GM19239 (cell line): ENCODE measurements around the gene KRTAP5-3.
"Not testable (repeated sequence)": the region's sequence is repeated elsewhere in the genome, so short reads cannot be mapped to it uniquely, and the experiment has no call there.

Experiments used
- DNase-seq: peaks from one replicate; pipeline ENCODE4 v3.0.0; 2011; ENCODE audit warnings: low spot score; ENCODE audit not compliant: insufficient read length
- FAIRE-seq: peaks from 2 replicates; lab custom pipeline; 2011; peaks lifted over from hg19 to GRCh38; lab: Jason Lieb, UNC

The KRTAP5-3 gene

GRCh38 chr11:1624621-1625020 lies 16.4 kb upstream of the KRTAP5-3 start:
- FAIRE-seq: no peak

GRCh38 chr11:1623716-1624115 lies 15.5 kb upstream of the KRTAP5-3 start:
- FAIRE-seq: no peak
- DNase-seq: no peak

More at GRCh38 chr11:1624621-1625020, 16.4 kb upstream of the KRTAP5-3 start:
- no peak for DNase-seq

GRCh38 chr11:1622086-1622485 lies 13.8 kb upstream of the KRTAP5-3 start, which contains the start of gene KRTAP5-4:
KRTAP5-4 (minus strand) TSS chr11:1622138; CDS start chr11:1622093, 45 bp downstream.
- FAIRE-seq (no peak), DNase-seq (no peak)

GRCh38 chr11:1619449-1619848 lies 11.2 kb upstream of the KRTAP5-3 start:
- no peak for FAIRE-seq
- DNase-seq: no peak

DNA sequence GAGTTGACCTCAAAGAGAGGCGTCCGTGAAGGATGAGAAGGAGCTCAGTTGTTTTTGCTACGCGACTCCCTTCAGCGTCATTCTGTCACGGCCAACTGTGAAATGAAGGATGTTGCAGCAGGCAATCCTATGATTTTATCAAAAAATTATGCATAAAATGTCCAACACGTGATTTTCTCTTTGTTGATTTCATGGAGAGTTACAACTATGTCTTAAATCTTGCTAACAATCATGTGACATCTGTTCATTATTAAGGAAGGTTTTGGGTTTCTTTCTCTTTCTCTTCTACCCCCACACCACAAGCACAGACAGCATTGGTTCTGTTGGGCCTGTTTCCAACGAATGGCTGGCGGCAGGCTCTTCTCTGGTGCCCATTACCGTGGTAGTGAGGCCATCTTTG lies 10.0 kb upstream of the KRTAP5-3 start:
- DNase-seq: no peak
- FAIRE-seq: no peak

- DNase-seq, FAIRE-seq: not testable (repeated sequence)
Measured at GRCh38 chr11:1607901-1608300, 362 bp downstream of the KRTAP5-3 start.

- not testable (repeated sequence) for FAIRE-seq, DNase-seq
Measured at GRCh38 chr11:1607156-1607845, 962 bp downstream of the KRTAP5-3 start.

DNA sequence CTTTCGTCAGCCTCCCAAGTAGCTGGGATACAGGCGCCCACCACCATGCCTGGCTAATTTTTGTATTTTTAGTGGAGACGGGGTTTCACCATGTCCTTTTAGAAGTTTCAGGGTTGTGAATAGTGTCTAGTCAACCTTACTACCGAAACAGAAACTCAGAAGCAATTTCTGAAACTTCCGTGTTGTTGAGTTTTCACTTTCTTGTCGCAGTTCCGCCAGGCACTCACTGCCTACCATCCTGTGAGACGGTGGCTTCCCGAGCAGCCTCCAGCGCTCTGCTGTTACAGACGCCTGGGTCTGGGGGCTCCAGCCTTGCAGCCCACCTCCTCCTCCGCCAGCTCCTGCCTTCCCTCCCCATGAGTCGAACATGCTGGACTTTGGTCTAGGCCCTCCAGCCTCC lies 2.3 kb downstream of the KRTAP5-3 start:
- peak; percentile 95 for FAIRE-seq
- DNase-seq: peak; percentile 86

- no peak for FAIRE-seq
- no peak for DNase-seq
Measured at GRCh38 chr11:1604711-1605110, 3.6 kb downstream of the KRTAP5-3 start.

DNA sequence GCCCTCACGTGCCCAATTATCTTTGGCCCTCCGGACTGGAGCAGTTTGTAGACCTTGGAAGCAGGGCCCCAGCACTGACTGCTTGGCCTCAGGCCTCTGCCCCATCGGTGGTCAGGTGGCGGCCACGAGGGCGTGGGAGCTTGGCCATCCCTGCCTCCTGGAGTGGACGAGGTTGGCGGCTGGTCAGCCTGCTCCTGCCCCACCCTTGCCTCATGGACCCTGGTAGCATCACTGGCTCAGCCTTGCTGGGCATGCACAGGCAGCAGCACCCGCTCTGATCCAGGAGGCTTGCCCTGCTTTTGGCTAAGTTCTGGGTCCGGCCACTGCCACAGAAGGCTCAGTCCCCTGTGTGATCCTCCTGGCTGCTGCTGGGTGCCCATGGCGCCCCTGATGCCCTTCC lies 4.1 kb downstream of the KRTAP5-3 start:
- FAIRE-seq (no peak), DNase-seq (no peak)

DNA sequence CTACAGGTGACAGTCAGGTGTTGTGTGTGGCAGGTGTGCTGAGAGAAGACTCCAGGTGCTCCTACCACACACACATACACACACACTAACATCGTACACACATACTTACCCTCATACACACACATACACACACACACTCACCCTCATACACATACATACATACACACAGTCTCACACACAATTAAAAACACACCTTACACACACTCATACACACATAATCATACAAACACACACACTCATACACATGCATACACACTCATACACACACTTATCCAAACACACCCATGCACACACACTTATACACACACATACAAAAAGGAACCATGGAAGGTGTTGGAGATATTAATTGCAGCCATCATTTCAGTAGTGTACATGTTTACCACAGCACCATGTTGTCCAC lies 4.6 kb downstream of the KRTAP5-3 start:
- FAIRE-seq: no peak

DNA sequence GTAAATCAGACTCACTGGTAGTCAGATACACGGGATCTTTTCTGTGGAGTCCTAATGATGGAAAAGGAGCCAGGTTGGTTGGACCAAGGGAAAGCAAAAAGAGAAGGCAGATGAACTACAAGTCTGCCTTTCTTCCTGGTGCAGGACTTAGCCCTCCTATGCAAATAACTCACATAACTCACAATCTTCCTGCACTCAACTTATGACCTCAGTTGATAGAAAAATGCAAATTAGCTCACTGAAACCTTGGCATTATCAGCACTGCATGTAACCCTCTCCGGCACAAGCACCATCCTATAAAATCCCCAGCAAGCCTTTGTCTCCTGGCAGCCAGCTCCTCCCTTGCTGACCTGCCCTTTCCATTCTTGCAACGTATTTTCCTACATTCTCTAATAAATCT lies 6.6 kb downstream of the KRTAP5-3 start:
- not testable (repeated sequence) for FAIRE-seq

More for the DNA sequence above, 4.6 kb downstream of the KRTAP5-3 start:
- no peak for DNase-seq

GRCh38 chr11:1600626-1601025 lies 7.6 kb downstream of the KRTAP5-3 start:
- FAIRE-seq (no peak), DNase-seq (no peak)

More for the DNA sequence above, 6.6 kb downstream of the KRTAP5-3 start:
- DNase-seq: not testable (repeated sequence)

DNA sequence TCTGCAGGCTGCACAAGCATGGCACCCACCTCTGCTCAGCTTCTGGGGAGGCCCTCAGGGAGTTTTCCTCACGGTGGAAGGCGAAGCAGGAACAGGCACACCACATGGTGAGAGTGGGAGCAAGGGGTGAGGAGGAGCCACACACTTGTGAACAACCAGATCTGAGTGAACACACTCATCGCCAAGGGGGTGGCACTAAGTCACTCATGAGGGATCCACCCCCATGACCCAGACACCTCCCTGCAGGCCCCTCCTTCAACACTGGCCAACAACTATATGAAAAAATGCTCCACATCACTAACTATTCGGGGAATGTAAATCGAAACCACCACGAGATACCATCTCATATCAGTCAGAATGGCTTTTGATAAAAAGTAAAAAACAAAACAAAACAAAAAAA lies 9.4 kb downstream of the KRTAP5-3 start:
- no peak for FAIRE-seq
- no peak for DNase-seq

GRCh38 chr11:1598406-1598805 lies 9.9 kb downstream of the KRTAP5-3 start:
- not testable (repeated sequence) for FAIRE-seq, DNase-seq

DNA sequence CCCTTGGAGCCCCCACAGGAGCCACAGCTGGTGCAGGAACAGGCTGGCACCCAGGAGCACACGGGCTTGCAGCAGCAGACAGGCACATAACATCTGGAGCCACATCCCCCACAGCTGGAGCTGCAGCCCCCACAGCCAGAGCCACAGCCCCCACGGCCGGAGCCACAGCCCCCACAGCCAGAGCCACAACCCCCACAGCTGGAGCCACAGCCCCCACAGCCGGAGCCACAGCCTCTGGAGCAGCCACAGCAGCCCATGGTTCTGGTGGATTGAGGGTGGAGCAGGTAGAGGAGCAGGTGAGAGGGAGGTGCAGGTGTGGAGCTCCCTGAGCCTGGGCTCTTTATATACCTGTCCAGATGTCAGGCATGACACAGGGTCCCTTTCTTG lies 10.3 kb downstream of the KRTAP5-3 start, which contains the start of gene KRTAP5-2:
Gene KRTAP5-2 (minus strand): TSS at position 301 of the 387 bp plus-strand sequence. CDS start 44 bp downstream, at position 257.
- DNase-seq (no peak), FAIRE-seq (no peak)

GRCh38 chr11:1597331-1597993 lies 10.8 kb downstream of the KRTAP5-3 start:
- no peak for FAIRE-seq
- no peak for DNase-seq

- not testable (repeated sequence) for FAIRE-seq, DNase-seq
Measured at GRCh38 chr11:1596576-1597121, 11.6 kb downstream of the KRTAP5-3 start.

- peak; percentile 11 for FAIRE-seq
- not testable (repeated sequence) for DNase-seq
Measured at GRCh38 chr11:1595994-1596575, 12.2 kb downstream of the KRTAP5-3 start.

GRCh38 chr11:1592628-1593027 lies 15.6 kb downstream of the KRTAP5-3 start:
- FAIRE-seq (no peak), DNase-seq (no peak)

GRCh38 chr11:1589996-1590395 lies 18.3 kb downstream of the KRTAP5-3 start:
- FAIRE-seq (no peak), DNase-seq (no peak)
